ENCODE data around the gene RBM18.

DNA sequence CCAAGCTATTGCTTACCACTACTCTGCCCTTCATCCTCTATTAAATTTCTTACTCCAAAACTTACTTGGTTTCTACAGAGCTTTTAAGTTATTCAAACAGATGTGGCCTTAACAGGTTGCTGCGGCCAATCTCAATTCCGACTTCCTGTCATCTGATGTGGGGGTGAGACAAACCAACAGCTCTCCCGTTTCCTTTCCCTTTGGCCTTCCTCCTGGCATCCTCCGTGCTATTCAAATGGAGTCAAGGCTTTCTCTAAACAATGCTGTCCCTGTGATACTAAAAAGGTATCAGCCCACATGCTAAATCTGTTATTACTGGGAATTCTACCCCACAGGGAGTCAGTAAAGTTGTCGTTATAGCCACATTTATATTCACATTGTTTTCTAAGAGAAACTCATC is 11.8 kb downstream of the RBM18 start:
- TF ChIP-seq YY1 (IDR thresholded peaks at IDR 0.05; ENCODE audit: insufficient read depth, insufficient read length), result no peak
- TF ChIP-seq SUZ12 (IDR thresholded peaks at IDR 0.05; ENCODE audit: extremely low read depth, insufficient read depth, insufficient read length), result no peak
